Daoy (cell line): ENCODE measurements around the gene FNIP1. TPM values are rescaled to one million over a fixed set of nuclear protein-coding genes. Genes with fewer than 3 reads are reported as not detected.
"Not testable (repeated sequence)": the region's sequence is repeated elsewhere in the genome, so short reads cannot be mapped to it uniquely, and the experiment has no call there.

Source experiments
- DNase-seq: peaks from one replicate; pipeline ENCODE4 v3.0.0-alpha.2; 2015; ENCODE audit warnings: low read depth
- total RNA-seq: library from RNA; depleted of rRNA; stranded (reverse); fragments of >200 nt; shearing (Covaris generic); gene quantifications from 2 replicates; pipeline ENCODE4 v1.2.3, GENCODE V29; 2014

The FNIP1 gene
- total RNA-seq, 1 experiment from 2014 or later: 28.9 TPM

DNA sequence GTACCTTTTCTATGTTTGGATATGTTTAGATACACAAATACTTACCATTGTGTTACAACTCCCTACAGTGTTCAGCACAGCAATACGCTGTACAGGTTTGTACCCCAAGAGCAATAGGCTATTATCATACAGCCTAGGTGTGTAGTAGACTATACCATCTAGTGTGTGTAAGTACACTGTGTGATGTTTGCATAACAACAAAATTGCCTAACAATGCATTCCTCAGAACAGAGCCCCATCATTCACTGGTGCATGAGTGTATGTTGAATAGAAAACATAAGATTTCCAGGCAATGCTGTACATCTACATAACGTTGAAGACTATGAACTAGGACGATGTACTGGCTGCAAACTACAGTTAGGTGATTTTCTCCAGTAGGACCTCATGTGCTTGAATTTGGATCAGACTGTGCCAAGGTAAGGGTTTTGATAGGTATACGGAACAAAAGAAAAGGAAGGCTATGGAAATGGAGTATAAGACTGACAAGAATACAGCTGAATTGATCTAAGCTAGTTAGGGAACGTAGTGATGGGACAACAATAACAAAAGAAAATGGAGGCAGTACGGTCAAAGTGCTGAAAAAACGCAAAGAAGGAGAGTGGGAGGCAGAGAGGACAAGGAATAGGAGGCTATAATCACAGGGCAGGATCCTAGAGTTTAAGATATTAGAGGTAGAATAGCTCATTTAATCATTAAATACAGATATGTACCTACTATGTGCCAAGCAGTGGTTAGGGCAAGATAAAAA, 46.9 kb downstream of the FNIP1 start:
- no peak for DNase-seq

DNA sequence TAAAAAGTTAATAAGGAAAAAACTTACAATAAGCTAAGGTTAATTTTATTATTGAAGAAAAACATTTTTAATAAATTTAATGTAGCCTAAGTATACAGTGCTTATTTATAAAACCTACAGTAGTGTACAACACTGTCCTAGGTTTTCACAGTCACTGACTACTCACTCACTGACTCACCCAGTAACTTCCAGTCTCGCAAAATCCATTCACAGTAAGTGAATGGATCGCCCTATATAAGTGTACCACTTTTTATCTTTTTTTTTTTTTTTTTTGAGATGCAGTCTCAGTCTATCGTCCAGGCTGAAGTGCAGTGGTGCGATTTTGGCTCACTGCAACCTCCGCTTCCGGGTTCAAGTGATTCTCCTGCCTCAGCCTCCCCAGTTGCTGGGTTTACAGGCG, 47.7 kb downstream of the FNIP1 start:
- DNase-seq: peak; percentile 45

DNA sequence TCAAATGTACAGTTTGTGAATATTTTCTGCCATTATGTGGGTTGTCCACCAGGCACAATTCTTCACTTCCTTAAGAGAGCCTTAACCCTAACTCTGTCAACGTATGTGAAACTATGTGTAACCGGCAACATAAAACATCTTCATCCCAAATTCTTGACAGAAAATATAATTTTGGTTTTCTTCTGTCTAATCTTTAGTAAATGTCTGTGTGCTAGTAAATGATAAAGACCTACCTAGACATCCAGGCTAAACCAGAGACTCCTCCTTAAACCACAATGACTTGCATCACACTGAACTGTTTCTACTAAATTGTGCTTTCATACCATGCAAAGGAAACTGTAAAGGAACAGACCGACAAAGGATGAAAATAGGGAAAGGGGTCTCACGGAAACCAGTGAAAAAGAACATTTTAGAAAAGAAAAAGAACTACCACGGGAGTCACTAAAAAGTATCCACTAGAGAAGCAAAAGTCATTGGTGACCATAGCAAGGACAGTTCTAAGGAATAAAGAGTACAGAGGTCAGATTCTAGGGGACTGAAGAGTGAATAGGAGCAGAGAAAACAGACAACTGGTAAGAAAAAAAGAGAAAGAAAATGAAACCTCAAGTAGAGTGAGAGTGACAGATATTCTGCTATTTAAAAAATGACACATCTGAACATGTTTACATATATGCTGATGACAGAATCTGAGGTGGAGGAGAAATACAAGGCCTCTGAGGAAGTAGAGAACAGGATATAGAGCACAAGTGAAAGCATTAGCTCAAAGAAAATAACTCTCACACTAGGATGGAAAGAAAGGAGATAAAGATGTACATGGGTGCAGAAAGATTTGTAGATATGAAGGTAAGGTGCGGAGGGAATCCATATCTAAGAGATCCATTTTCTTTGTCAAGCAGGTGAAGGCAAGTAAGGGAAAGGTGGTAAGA, 49.4 kb downstream of the FNIP1 start:
- no peak for DNase-seq

DNA sequence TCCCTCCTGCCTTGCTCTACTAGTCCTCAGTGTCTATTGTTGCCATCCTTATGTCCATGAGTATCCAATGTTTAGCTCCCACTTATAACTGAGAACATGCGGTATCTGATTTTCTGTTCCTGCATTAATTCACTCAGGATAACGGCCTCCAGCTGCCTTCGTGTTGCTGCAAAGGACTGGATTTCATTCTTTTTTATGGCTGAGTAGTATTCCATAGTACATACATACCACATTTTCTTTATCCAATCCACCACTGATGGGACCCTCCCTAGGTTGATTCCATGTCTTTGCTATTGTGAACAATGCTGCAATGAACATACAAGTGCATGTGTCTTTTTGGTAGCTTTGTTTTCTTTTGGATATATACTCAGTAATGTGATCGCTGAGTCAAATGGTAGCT, 50.4 kb downstream of the FNIP1 start:
- no peak for DNase-seq

DNA sequence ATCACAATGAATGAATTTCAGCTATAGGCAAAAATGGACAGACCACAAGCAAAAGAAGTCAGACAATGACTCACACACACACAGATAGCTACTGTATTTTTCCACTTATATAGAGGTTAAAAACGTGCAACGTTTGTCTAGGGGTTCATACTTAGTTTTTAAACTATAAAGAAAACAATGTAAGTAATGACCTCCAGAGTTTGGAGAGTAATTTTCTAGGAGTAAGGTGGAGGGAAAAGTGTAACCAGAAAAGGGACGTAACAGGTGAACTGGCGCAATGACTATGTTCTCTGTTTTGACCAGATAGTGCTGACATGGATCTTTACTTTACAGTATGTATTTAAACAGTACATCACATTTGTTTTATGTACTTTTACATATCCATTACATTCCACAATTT, 51.1 kb downstream of the FNIP1 start:
- no peak for DNase-seq

DNA sequence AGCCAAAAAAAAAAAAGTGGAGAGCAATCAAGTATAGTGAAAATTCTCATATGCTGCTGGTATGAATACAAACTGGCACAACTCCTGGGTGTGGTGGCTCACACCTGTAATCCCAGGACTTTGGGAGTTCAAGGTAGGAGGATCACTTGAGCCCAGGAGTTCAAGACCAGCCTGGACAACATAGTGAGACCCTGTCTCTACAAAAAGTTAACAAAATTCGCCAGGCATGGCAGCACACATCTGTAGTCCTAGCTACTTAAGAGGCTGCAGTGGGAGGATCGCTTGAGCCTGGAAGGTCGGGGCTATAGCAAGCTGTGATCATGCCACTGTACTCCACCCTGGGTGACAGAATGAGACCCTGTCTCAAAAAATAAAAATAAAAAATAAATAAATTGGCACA, 51.7 kb downstream of the FNIP1 start:
- DNase-seq: no peak

DNA sequence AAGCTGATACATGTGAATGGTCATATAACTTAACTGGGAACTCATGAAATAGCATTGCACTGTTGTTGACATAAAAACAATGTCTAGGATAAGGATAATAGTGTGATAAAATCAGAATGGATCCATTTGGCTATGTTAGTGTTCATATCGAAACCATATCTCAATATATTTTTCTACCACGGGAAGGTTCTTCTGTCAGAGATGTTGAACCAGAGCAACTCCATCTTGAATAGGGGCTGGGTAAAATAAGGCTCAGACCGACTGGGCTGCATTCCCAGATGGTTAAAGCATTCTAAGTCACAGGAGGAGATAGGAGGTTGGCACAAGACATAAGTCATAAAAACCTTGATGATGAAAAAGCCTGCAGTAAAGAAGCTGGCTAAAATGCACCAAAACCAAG, 56.3 kb downstream of the FNIP1 start:
- DNase-seq: no peak

DNA sequence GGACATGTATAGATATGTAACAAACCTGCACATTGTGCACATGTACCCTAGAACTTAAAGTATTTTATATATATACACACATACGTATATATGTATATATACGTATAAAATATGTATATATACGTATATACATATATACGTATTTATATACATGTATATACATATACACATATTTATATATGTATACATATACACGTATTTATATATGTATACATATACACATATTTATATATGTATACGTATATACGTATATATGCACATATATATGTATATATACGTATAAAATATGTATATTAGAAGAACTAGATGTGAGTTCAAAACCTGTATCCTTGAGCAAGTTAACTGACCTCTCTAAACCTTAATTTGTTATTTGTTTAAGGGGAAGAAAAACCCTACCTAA, 61.4 kb downstream of the FNIP1 start:
- no peak for DNase-seq

DNA sequence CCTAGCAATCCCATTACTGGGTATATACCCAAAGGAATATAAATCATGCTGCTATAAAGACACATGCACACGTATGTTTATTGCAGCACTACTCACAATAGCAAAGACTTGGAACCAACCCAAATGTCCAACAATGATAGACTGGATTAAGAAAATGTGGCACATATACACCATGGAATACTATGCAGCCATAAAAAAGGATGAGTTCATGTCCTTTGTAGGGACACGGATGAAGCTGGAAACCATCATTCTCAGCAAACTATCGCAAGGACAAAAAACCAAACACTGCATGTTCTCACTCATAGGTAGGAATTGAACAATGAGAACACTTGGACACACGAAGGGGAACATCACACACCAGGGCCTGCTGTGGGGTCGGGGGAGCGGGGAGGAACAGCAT, 61.9 kb downstream of the FNIP1 start:
- not testable (repeated sequence) for DNase-seq

DNA sequence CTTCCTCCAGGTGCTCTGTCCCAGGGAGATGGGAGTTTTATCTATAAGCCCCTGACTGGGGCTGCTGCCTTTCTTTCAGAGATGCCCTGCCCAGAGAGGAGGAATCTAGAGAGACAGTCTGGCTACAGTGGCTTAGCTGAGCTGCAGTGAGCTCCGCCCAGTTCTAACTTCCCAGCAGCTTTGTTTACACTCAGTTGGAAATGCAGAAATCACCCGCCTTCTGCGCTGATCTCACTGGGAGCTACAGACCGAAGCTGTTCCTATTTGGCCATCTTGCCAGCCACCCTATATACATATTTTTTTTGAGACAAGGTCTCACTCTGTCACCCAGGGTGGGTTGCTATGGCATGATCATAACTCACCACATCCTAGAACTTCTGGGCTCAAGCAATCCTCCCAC, 67.5 kb downstream of the FNIP1 start:
- DNase-seq: not testable (repeated sequence)

DNA sequence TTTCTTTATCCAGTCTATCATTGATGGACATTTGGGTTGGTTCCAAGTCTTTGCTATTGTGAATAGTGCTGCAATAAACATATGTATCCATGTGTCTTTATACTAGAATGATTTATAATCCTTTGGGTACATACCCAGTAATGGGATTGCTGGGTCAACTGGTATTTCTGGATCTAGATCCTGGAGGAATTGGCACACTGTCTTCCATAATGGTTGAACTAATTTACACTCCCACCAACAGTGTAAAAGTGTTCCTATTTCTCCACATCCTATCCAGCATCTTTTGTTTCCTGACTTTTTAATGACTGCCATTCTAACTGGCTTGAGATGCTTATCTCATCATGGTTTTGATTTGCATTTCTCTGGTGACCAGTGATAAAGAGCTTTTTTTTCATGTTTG, 72.7 kb downstream of the FNIP1 start:
- DNase-seq: not testable (repeated sequence)

DNA sequence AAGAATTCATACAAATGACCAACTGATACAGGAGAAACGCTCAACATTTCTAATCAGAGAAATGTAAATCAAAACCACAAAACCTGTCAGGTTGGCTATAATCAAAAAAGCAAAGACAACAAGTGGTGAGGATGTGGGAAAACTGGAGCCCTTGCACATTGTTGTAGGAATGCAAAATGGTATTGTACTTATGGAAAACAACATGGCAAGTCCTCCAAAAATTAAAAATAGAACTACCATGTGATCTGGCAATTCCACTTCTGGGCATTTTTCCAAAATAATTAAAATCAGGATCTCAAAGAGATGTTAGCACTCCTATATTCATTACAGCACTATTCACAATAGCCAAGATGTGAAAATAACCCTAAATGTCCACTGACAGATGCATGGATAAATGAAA, 76.1 kb downstream of the FNIP1 start:
- no peak for DNase-seq

DNA sequence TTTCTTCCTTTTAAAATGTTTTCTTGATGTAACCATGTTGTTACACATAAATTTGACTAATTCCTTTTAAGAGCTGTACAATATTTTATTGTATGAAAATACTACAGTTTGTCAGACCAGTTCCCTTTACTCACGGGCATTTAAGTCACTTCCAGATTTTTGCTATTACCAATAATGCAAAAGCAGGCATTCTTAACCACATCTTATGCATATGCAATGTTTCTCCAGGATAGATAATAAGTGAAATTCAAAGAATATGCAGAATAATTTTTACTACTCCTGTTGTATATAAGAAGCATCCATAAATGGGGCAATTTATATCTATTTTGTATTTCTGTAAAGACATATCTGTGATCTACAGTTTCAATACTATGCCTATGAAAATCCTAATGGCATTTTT, 77.3 kb downstream of the FNIP1 start:
- no peak for DNase-seq

DNA sequence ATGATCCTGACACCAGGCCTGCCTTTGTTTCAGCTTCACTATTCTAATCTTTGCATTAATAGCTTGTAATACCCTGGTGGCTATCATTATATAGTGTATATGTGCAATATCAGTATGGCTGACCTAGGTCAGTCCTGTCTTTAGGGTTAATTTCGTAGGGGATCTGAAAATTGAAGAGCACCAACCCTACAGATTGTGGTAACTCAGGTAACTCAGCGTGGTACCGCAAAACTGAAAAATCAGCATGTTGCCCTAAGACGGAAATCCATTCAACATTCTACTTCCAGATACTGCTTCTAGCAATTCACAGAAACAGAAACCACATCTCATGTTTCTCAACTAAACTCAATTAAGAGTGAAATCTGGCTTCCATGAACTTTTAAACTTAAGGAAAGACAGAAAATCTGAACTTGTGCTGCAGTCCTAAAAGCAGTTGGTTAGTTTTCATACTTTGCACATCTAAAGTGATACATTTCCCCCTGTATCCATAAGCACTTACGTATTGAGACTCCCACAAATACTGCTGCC, 78.3 kb downstream of the FNIP1 start:
- DNase-seq: no peak

DNA sequence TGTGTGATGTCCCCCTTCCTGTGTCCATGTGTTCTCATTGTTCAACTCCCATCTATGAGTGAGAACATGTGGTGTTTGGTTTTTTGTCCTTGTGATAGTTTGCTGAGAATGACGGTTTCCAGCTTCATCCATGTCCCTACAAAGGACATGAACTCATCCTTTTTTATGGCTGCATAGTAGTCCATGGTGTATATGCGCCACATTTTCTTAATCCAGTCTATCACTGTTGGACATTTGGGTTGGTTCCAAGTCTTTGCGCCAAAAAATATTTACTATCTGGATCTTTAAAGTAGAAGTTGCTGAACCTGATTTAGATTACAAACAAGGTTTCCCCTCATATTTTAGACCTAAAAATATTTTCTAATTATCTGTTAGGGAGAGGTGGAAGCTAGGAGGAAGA, 79.7 kb downstream of the FNIP1 start:
- not testable (repeated sequence) for DNase-seq

DNA sequence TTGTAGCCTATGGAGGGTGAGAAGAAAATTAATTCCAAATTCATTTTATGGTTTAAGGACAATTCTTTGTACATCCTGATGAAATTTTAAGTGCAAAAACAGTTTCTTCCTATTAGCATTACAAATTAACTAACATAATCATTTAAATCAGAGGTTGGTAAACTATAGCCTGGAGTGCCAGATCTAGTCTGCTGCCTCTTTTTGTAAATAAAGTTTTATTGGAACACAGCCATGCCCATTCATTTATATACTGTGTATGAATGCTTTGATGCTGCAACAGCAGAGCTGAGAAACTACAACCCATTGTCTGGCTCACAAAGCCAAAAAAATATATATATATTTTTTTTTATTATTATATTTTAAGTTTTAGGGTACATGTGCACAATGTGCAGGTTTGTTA, 80.2 kb downstream of the FNIP1 start:
- DNase-seq: no peak

DNA sequence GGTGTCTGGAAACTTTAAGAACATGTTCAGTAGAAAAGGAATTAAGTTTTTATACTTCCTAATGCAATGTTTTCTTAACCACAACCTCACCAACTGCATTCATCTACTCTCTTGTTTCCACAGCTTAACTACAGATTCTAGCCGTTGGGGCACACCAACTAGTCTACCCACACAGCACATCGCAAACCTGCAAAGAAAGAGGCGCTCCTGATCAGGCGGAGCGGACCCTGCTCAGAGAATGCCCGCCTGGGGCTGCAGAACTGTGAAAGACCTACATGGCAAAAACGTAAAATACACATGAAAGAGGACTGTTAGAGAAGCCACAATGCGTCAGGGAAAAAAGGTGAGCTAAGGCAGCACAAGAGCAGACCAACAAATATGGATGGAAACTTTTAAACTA, 86.4 kb downstream of the FNIP1 start:
- no peak for DNase-seq

DNA sequence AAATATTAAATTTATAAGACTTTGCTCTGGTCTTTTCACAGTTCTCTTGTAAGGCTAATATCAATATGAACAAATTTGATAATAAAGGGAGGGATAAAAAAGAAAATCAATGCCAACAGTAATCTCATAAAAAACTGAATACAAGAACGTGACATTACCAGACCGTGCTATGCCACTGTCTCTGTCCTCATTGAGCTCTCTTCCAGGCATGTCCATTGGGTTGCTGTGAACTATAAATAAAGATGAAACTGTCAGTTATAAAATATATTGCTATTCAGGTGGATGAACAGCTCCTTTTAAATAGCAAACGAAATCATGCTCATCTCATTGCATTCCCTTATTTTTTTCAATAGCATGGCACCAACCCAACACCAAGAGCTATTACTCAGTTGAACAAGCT, 87.8 kb downstream of the FNIP1 start:
- DNase-seq: no peak

DNA sequence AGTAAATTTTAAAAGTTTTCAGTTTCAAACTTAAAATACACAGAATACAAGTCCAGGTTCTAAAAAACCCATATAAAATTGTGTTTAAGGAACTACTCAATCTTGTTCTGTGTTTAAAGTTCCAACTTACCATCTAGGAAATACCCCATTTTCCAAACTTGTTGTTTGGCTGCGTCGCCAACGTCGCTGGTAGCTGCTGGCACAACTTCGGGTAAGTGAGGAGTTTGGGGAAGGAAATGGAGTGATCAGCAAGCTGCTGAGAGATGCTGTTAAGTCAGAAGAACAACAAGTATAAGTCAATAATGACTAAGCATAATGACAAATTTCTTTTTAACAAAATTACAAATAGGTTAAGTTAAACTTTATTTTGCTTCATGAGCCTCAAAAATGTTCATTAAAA, 90.5 kb downstream of the FNIP1 start:
- no peak for DNase-seq

DNA sequence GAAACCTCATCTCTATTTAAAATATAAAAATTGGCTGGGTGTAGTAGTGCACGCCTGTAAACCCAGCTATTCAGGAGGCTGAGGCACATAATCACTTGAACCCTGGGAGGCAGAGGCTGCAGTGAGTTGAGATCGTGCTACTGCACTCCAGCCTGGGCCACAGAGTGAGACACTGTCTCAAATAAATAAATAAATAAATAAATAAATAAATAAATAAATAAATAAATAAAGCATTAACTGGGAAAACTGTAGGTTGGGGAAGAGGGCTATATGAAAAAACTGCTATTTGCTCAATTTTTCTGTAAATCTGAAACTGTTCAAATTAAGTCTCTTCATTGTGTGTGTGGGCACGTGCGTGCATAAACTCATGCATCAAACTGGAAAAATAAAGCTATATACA, 101.9 kb downstream of the FNIP1 start:
- DNase-seq: no peak

DNA sequence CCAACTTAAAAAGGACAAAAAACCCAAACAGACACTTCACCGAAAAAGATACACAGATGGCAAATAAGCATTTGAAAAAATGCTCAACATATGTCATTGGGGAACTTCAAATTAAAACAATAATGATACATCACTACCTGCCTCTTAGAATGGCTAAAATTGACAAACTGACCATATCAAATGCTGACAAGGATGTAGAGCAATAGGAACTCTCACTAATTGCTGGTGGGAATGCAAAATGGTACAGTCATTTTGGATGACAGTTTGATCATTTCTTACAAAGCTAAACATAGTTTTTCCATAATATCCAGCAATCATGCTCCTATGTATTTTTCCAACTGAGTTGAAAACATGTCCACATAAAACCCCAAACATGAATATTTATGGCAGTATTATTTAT, 102.9 kb downstream of the FNIP1 start:
- DNase-seq: no peak

DNA sequence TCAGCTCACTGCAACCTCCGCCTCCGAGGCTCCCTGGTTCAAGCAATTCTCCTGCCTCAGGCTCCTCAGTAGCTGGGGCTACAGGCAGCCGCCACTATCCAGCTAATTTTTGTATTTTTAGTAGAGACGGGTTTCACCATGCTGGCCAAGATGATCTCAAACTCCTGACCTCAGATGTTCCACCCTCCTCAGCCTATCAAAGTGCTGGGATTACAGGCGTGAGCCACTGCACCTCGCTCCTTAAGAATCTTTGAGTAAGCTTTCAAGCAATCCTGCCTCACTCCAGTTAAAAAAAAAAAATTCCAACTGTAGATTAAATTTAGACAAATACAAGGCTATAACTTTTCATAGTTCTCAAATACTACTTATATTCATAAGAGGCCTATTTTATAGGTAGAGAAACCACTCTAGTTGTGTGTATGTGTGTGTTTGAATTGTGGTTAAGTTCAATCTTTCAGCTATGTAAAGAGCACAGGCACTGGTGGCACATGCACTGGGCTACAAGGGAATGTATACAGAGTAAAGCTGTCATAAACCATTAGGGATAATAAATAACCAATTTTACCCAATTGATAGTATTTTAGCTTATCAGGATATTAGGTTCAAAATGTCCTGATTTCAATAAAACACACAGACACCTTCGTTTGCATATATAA, 111.2 kb downstream of the FNIP1 start:
- no peak for DNase-seq
